HUES64 (cell line): ENCODE data around the gene NUP54. TPM values are rescaled to one million over a fixed set of nuclear protein-coding genes. Genes with fewer than 3 reads are reported as not detected.

ENCODE experiments used
- H3K27ac ChIP-seq: 2 replicates; pipeline ENCODE4 v1.7.0; 2013; ENCODE audit warnings: low read depth, low read length, inconsistent platforms
- H3K27me3 ChIP-seq: 2 replicates; pipeline ENCODE4 v1.6.1; 2013; ENCODE audit warnings: mild to moderate bottlenecking, low read length; ENCODE audit not compliant: insufficient read depth
- H3K36me3 ChIP-seq: 2 replicates; pipeline ENCODE4 v1.6.1; 2013; ENCODE audit warnings: mild to moderate bottlenecking, low read length; ENCODE audit not compliant: insufficient read depth
- H3K4me1 ChIP-seq: 2 replicates; pipeline ENCODE4 v1.6.1; 2013; ENCODE audit warnings: mild to moderate bottlenecking, low read length, moderate library complexity; ENCODE audit not compliant: insufficient read depth
- H3K4me3 ChIP-seq: 2 replicates; pipeline ENCODE4 v1.5.1; 2013; ENCODE audit warnings: mild to moderate bottlenecking, low read length, moderate library complexity
- H3K9ac ChIP-seq: 2 replicates; pipeline ENCODE4 v1.6.1; 2013; ENCODE audit warnings: mild to moderate bottlenecking, low read depth, low read length
- H3K9me3 ChIP-seq: 2 replicates; pipeline ENCODE4 v1.6.1; 2013; ENCODE audit warnings: low read depth, low read length; ENCODE audit not compliant: insufficient read depth
- WGBS: fragments of 150-250, 120-280 bp; methylation state at CpG from one replicate; pipeline ENCODE4 v1.1.7; 2013; ENCODE audit warnings: missing lambda C conversion rate; 5-methylcytosine and 5-hydroxymethylcytosine counted together
- polyA plus RNA-seq, 2 experiments: library from polyadenylated mRNA; stranded (reverse); fragments of 50-300 nt; gene quantifications; one replicate each; pipeline ENCODE4 v1.2.3, GENCODE V29; 2013

Gene NUP54
- polyA plus RNA-seq (2013, experiment 1 of 2): 88.3 TPM
- 81.7 TPM for polyA plus RNA-seq (2013, experiment 2 of 2)

GRCh38 chr4:76148142-76148865 is at the start of gene NUP54:
TSS of gene NUP54 (minus strand) at chr4:76148397. CDS start at chr4:76148374, 23 bp downstream.
- Histone ChIP-seq H3K9ac (peak within 1 kb of the TSS; percentile 96), H3K4me3 (peak within 1 kb of the TSS; percentile 84), H3K9me3 (no peaks in the 10 kb centered on the region), H3K4me1 (peaks cover 21% of the 10 kb centered on the region; the same call in 1 of the 2 replicates), H3K27me3 (no peaks in the 10 kb centered on the region), H3K36me3 (peaks cover 14% of the 10 kb centered on the region), H3K27ac (peak within 1 kb of the TSS; percentile 99)
- WGBS: under 1% methylated on average over 46 of the region's 47 CpGs

- peaks cover 24% of the 10 kb centered on the region; the same call in 1 of the 2 replicates for H3K4me1 ChIP-seq
- H3K27ac ChIP-seq: no peak overlapping the region; the same call in 1 of the 2 replicates
- H3K9ac ChIP-seq: no peak overlapping the region
- no peaks in the 10 kb centered on the region for H3K27me3 ChIP-seq
- H3K9me3 ChIP-seq: peaks cover 10% of the 10 kb centered on the region; the same call in 1 of the 2 replicates
- H3K4me3 ChIP-seq: no peak overlapping the region
- WGBS: 96% methylated on average over 9 of the region's 10 CpGs
- peaks cover 33% of the 10 kb centered on the region for H3K36me3 ChIP-seq
These were observed 49.0 kb upstream of the NUP54 start for GRCh38 chr4:76197031-76197743.

- H3K4me1 ChIP-seq: peaks cover 24% of the 10 kb centered on the region; the same call in 1 of the 2 replicates
- 99% methylated on average over 2 of the region's 2 CpGs for WGBS
- H3K36me3 ChIP-seq: peaks cover 36% of the 10 kb centered on the region
- H3K27me3 ChIP-seq: no peaks in the 10 kb centered on the region
- no peak overlapping the region for H3K27ac ChIP-seq
- H3K9me3 ChIP-seq: peaks cover 12% of the 10 kb centered on the region; the same call in 1 of the 2 replicates
- no peak overlapping the region for H3K9ac ChIP-seq
- H3K4me3 ChIP-seq: no peak overlapping the region
These were observed 48.2 kb upstream of the NUP54 start for GRCh38 chr4:76196376-76196775.

GRCh38 chr4:76195326-76195725 is 47.1 kb upstream of the NUP54 start:
- no peaks in the 10 kb centered on the region for H3K27me3 ChIP-seq
- no peak overlapping the region for H3K9ac ChIP-seq
- H3K36me3 ChIP-seq: peaks cover 36% of the 10 kb centered on the region
- 93% methylated on average over 3 of the region's 3 CpGs for WGBS
- H3K4me1 ChIP-seq: peaks cover 24% of the 10 kb centered on the region; the same call in 1 of the 2 replicates
- no peak overlapping the region for H3K27ac ChIP-seq
- peaks cover 12% of the 10 kb centered on the region; the same call in 1 of the 2 replicates for H3K9me3 ChIP-seq
- H3K4me3 ChIP-seq: no peak overlapping the region

GRCh38 chr4:76194325-76194724 is 46.1 kb upstream of the NUP54 start:
- Histone ChIP-seq H3K4me1 (peaks cover 16% of the 10 kb centered on the region; the same call in 1 of the 2 replicates), H3K9ac (no peak overlapping the region), H3K27me3 (no peaks in the 10 kb centered on the region), H3K36me3 (peaks cover 36% of the 10 kb centered on the region), H3K4me3 (no peak overlapping the region), H3K9me3 (peaks cover 12% of the 10 kb centered on the region; the same call in 1 of the 2 replicates), H3K27ac (no peak overlapping the region)
- WGBS: 97% methylated on average over 2 of the region's 2 CpGs

GRCh38 chr4:76192236-76192635 is 44.0 kb upstream of the NUP54 start:
- Histone ChIP-seq H3K27ac (no peak overlapping the region), H3K4me1 (no peaks in the 10 kb centered on the region), H3K9ac (no peak overlapping the region), H3K9me3 (peaks cover 12% of the 10 kb centered on the region; the same call in 1 of the 2 replicates), H3K27me3 (no peaks in the 10 kb centered on the region), H3K4me3 (no peak overlapping the region), H3K36me3 (peaks cover 38% of the 10 kb centered on the region)
- 92% methylated on average over 2 of the region's 2 CpGs for WGBS

- no peaks in the 10 kb centered on the region for H3K4me1 ChIP-seq
- no peak overlapping the region for H3K27ac ChIP-seq
- peaks cover 12% of the 10 kb centered on the region; the same call in 1 of the 2 replicates for H3K9me3 ChIP-seq
- no peaks in the 10 kb centered on the region for H3K27me3 ChIP-seq
- 93% methylated on average over 3 of the region's 3 CpGs for WGBS
- H3K4me3 ChIP-seq: no peak overlapping the region
- H3K9ac ChIP-seq: no peak overlapping the region
- peaks cover 18% of the 10 kb centered on the region for H3K36me3 ChIP-seq
These were observed 40.4 kb upstream of the NUP54 start for GRCh38 chr4:76188557-76188956.

GRCh38 chr4:76188149-76188548 is 40.0 kb upstream of the NUP54 start:
- Histone ChIP-seq H3K27ac (no peak overlapping the region), H3K36me3 (peaks cover 14% of the 10 kb centered on the region), H3K4me3 (no peak overlapping the region)

GRCh38 chr4:76187152-76187551 is 39.0 kb upstream of the NUP54 start:
- Histone ChIP-seq H3K36me3 (peaks cover 4% of the 10 kb centered on the region), H3K9ac (no peak overlapping the region), H3K4me1 (no peaks in the 10 kb centered on the region), H3K27ac (no peak overlapping the region), H3K9me3 (0 out of 2 replicates have a peak, but pooled peaks cover 2% of the 10 kb centered on the region), H3K27me3 (no peaks in the 10 kb centered on the region), H3K4me3 (no peak overlapping the region)
- 88% methylated on average over 3 of the region's 3 CpGs for WGBS

More at GRCh38 chr4:76188149-76188548, 40.0 kb upstream of the NUP54 start:
- no peak overlapping the region for H3K9ac ChIP-seq
- peaks cover 9% of the 10 kb centered on the region; the same call in 1 of the 2 replicates for H3K9me3 ChIP-seq
- H3K27me3 ChIP-seq: no peaks in the 10 kb centered on the region
- no peaks in the 10 kb centered on the region for H3K4me1 ChIP-seq

- H3K27ac ChIP-seq: no peak overlapping the region
- H3K4me3 ChIP-seq: no peak overlapping the region
- H3K4me1 ChIP-seq: no peaks in the 10 kb centered on the region
- 87% methylated on average over 5 of the region's 5 CpGs for WGBS
- H3K27me3 ChIP-seq: no peaks in the 10 kb centered on the region
- no peak overlapping the region for H3K9ac ChIP-seq
- H3K9me3 ChIP-seq: no peaks in the 10 kb centered on the region
- peaks cover 16% of the 10 kb centered on the region; the same call in 1 of the 2 replicates for H3K36me3 ChIP-seq
These were observed 34.3 kb upstream of the NUP54 start for GRCh38 chr4:76182463-76182862.
